Left renal pelvis (tissue), 4 donors: ENCODE results near the gene CEP57L1. TPM values are rescaled to one million over a fixed set of nuclear protein-coding genes. Genes with fewer than 3 reads are reported as not detected.
A peak's percentile ranks its signal among the peaks of the same experiment; 100 is the strongest.

ENCODE experiments used
- DNase-seq, 4 donors: peaks; one replicate each; pipeline ENCODE4 v3.0.0-alpha.2; 2013; ENCODE audit warnings: low read depth in 4 of 4, low spot score in 3 of 4
- polyA plus RNA-seq, 4 donors: library from polyadenylated mRNA; unstranded; fragments of 120-200 nt; gene quantifications; one replicate each; pipeline ENCODE4 v1.2.1, GENCODE V29; 2013; ENCODE audit not compliant: insufficient read length in 4 of 4

The CEP57L1 gene
- 10 to 100 TPM; 22.1 to 32.1 (median 24.0) TPM for polyA plus RNA-seq

- DNase-seq = peak; percentile 94 to 98 (median 96)
These were observed at the start of gene CEP57L1 for GRCh38 chr6:109095036-109095834. Gene CEP57L1, plus strand, starts transcription at chr6:109095507. Its CDS starts 49,715 bp downstream, at chr6:109145222.

GRCh38 chr6:109048176-109048575, 47.1 kb upstream of the CEP57L1 start:
- DNase-seq = no peak

- no peak for DNase-seq
These were observed 46.5 kb upstream of the CEP57L1 start for GRCh38 chr6:109048670-109049415.

GRCh38 chr6:109050012-109050411, 45.3 kb upstream of the CEP57L1 start:
- DNase-seq = no peak

GRCh38 chr6:109050447-109051102, 44.7 kb upstream of the CEP57L1 start:
- no peak for DNase-seq

- no peak for DNase-seq
These were observed 43.8 kb upstream of the CEP57L1 start for GRCh38 chr6:109051301-109052017.

GRCh38 chr6:109052018-109052651, 43.2 kb upstream of the CEP57L1 start:
- DNase-seq = no peak

GRCh38 chr6:109052852-109053251, 42.5 kb upstream of the CEP57L1 start:
- no peak for DNase-seq

GRCh38 chr6:109053336-109053735, 42.0 kb upstream of the CEP57L1 start:
- peak; percentile 24 to 56 (median 27) for DNase-seq

GRCh38 chr6:109055771-109056235, 39.5 kb upstream of the CEP57L1 start:
- no peak for DNase-seq

- DNase-seq = no peak
These were observed 38.6 kb upstream of the CEP57L1 start for GRCh38 chr6:109056661-109057060.

- no peak for DNase-seq
These were observed 36.7 kb upstream of the CEP57L1 start for GRCh38 chr6:109058620-109059019.

- DNase-seq = no peak
These were observed 36.2 kb upstream of the CEP57L1 start for GRCh38 chr6:109059153-109059552.

GRCh38 chr6:109059571-109060021, 35.7 kb upstream of the CEP57L1 start:
- no peak for DNase-seq

GRCh38 chr6:109060571-109060970, 34.7 kb upstream of the CEP57L1 start:
- DNase-seq = no peak

- no peak for DNase-seq
These were observed 33.1 kb upstream of the CEP57L1 start for GRCh38 chr6:109062216-109062615.

- DNase-seq = no peak
These were observed 32.4 kb upstream of the CEP57L1 start for GRCh38 chr6:109062767-109063352.

GRCh38 chr6:109069746-109070145, 25.6 kb upstream of the CEP57L1 start:
- DNase-seq = no peak

GRCh38 chr6:109071125-109071917, 24.0 kb upstream of the CEP57L1 start:
- DNase-seq = no peak
